CD4-positive, alpha-beta T cell treated with Interleukin-10 for 1 hour (primary cell): Measurements from ENCODE around the gene SNX8.
"Not testable (repeated sequence)": the region's sequence is repeated elsewhere in the genome, so short reads cannot be mapped to it uniquely, and the experiment has no call there.

Experiments used
- DNase-seq: peaks from one replicate; pipeline ENCODE4 v3.0.0-alpha.2; 2020

The SNX8 gene

GRCh38 chr7:2326951-2327350 is 12.7 kb upstream of the SNX8 start:
- no peak for DNase-seq

DNA sequence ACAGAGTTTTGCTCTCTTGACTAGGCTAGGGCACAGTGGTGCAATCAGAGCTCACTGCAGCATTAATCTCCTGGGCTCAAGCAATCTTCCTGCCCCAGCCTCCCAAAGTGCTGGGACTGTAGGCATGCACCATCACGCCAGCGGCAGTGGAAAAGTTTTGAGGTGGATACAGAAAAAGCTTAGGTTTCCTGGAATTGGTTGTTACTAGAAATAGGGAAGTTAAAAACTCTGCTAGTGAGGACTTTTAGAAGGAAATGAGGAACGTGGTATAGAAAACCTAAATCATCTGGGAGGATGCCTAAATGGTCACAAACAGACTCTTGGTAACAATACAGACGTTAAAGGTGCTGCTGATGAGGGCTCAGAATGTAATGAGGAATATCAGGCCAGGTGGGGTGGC is 10.9 kb upstream of the SNX8 start:
- no peak for DNase-seq

DNA sequence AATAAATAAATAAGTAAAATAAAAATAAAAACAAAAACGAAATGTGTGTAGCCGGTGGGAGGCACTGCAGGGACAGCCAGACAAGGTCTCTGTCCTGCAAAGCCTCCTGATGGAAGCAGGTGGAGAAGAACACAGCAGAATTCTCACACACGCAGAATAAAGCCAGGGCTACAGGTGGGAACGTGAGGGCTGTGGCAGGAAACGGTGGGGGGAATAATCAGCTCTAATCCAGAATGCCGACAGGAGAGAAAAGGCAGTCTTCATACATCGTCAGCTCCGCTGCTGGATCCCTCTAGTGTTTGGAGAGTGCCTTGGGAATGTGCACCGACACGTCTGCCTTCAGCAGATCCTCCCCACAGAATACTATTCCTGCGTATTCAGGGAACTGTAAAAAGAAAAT is 6.8 kb upstream of the SNX8 start:
- no peak for DNase-seq

GRCh38 chr7:2317556-2318293 is 3.5 kb upstream of the SNX8 start:
- DNase-seq, result no peak

- DNase-seq, result no peak
These were observed 2.3 kb upstream of the SNX8 start for GRCh38 chr7:2316578-2316977.

GRCh38 chr7:2315787-2316186 is 1.5 kb upstream of the SNX8 start:
- DNase-seq, result no peak

- DNase-seq, result not testable (repeated sequence)
These were observed 802 bp upstream of the SNX8 start for GRCh38 chr7:2314956-2315530.

- DNase-seq, result no peak
These were observed 612 bp downstream of the SNX8 start for GRCh38 chr7:2313450-2314208.

- DNase-seq, result no peak
These were observed 1.8 kb downstream of the SNX8 start for GRCh38 chr7:2312267-2312929.

DNA sequence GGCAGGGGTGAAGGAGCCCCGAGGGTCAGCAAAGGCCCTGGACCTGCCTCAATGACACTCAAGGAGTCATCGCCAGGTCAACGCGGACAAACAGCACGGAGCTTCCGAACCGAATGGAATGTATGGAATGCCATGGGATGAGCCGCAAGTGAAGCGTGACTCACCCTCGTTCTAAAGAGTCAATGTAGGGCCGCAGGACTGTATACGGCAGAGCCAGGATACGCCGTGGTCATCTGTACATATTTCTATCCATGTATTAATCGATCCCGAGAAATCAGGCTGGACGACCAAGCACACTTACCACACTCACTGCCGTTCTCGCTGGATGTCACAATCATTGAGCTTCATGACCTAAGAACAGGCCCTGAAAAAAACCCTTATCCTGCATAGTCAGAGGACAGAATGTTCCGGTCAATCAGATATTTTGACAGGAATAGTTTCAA is 4.3 kb downstream of the SNX8 start:
- DNase-seq, result no peak

- DNase-seq, result no peak
These were observed 6.5 kb downstream of the SNX8 start for GRCh38 chr7:2307690-2308107.

- DNase-seq, result no peak
These were observed 7.6 kb downstream of the SNX8 start for GRCh38 chr7:2306688-2307087.

DNA sequence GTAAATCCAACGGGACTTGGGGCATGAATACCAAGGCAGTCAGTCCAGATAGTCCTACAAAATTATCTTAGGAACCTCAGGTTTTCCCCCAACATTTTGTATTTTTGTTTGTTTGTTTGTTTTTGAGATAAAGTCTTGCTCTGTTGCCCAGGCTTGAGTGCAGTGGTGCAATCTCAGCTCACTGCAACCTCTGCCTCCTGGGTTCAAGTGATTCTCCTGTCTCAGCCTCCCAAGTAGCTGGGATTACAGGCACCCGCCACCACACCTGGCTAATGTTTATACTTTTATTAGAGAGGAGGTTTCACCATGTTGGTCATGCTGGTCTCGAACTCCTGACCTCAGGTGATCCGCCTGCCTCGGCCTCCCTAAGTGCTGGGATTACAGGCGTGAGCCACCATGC is 9.0 kb downstream of the SNX8 start:
- DNase-seq, result not testable (repeated sequence)

DNA sequence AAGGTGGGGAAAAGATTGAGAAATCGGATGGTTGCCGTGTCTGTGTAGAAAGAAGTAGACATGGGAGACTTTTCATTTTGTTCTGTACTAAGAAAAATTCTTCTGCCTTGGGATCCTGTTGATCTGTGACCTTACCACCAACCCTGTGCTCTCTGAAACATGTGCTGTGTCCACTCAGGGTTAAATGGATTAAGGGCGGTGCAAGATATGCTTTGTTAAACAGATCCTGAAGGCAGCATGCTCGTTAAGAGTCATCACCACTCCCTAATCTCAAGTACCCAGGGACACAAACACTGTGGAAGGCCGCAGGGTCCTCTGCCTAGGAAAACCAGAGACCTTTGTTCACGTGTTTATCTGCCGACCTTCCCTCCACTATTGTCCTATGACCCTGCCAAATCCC is 10.7 kb downstream of the SNX8 start:
- DNase-seq, result not testable (repeated sequence)

DNA sequence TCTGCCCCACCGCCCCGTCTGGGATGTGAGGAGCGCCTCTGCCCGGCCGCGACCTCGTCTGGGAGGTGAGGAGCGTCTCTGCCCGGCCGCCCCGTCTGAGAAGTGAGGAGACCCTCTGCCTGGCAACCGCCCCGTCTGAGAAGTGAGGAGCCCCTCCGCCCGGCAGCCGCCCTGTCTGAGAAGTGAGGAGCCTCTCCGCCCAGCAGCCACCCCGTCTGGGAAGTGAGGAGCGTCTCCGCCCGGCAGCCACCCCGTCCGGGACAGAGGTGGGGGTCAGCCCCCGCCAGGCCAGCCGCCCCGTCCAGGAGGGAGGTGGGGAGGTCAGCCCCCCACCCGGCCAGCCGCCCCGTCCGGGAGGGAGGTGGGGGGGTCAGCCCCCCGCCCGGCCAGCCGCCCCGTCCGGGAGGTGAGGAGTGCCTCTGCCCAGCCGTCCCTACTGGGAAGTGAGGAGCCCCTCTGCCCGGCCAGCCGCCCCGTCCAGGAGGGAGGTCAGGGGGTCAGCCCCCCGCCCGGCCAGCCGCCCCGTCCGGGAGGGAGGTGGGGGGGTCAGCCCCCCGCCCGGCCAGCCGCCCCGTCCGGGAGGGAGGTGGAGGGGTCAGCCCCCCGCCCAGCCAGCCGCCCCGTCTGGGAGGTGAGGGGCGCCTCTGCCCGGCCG is 11.4 kb downstream of the SNX8 start:
- DNase-seq, result not testable (repeated sequence)

- no peak for DNase-seq
These were observed 12.8 kb downstream of the SNX8 start for GRCh38 chr7:2301511-2301863.

- DNase-seq, result no peak
These were observed 14.2 kb downstream of the SNX8 start for GRCh38 chr7:2299870-2300512.

DNA sequence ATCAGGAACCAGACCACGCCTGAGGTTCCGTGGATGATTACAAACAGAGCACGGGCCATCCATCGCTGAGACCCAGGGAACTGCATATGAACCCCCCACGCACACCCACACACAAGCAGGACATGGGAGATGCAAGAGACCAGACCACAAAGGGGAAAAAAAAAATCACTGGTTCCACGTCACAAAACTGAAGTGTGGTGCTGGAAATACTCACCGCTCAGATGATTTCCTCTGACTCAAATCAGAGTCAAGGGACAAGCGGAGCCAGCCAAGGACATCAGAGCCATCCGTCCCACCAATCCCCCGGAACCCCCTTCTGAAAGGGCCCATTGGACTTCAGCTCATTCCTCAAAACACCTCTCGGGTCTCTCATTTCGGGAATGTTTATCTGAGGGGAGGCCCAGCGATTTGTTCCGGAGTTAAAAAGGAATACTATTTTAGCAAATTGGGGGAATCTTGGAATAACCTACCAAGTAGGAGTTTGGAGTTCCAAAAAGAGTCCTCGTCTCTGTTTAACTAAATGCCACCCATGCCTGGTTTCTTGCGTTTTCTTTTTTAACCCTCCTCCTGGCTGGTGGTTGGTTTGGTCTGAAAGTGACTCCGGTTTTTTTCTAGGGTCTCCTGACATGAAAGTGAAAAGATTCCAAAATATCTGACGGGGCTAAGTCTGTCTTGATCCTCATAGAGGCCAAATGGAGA is 15.0 kb downstream of the SNX8 start:
- no peak for DNase-seq

DNA sequence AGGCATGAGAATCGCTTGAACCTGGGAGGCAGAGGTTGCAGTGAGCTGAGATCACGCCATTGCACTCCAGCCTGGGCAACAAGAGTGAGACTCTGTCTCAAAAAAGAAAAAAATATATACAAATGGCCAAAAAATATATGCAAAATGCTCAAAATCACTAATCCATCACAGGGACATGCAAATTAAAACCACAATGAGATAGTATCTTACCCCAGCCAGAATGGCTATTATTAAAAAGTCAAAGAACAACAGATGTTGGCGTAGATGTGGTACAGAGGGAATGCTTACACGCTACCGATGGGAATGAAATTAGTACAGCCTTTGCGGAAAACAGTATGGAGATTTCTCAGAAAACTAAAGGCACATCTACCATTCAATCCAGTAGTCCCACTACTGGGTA is 17.4 kb downstream of the SNX8 start:
- no peak for DNase-seq

DNA sequence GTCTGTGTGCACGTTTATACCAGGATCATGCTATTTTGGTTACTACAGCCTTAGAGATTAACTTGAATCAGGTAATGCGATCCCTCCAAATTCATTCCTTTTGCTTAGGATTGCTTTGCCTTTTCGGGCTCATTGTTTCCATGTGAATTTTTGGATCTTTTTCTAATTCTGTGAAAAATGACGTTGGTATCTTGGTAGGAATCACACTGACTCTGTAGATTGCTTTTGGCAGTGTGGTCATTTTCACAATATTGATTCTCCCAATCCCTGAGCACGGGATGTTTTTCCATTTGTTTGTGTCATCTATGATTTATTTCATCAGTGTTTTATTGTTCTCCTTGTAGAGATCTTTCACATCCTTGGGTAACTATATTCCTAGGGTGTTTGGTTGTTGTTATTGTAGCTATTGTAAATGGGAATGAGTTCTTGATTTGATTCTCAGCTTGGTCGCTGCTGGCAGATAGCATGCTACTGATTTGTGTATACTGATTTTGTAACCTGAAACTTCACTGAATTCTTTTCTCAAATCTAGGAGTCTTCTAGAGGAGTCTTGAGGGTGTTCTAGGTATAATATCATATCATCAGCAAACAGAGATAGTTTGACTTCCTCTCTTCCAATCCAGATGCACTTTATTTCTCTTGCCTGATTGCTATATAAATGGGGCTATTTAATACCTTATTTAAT is 18.2 kb downstream of the SNX8 start:
- no peak for DNase-seq

DNA sequence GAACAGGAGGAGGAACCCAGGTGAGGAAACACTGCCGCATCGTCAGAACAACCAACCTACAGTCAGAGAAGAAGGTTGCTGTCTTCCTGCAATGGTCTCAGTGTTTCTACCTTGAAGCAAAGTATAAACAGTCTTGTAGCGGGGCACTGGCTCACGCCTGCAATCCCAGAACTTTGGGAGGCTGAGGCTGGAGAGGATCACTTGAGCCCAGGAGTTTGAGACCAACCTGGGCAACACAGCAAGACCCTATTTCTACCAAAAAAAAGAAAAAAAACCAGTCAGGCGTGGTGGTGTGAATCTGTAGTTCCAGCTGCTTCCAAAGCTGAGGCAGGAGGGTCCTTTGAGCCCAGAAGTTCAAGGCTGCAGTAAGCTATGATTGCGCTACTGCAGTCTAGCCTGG is 23.4 kb downstream of the SNX8 start:
- no peak for DNase-seq
